OCI-LY7 (cell line): ENCODE measurements around the gene HLA-DMB. TPM values are rescaled to one million over a fixed set of nuclear protein-coding genes. Genes with fewer than 3 reads are reported as not detected.
A peak's percentile ranks its signal among the peaks of the same experiment; 100 is the strongest.

Experiments
- BruUV-seq: library from RNA; stranded (reverse); fragments of 400-500 nt; replicated peaks from 2 replicates; lab custom pipeline; 2021; lab: Mats Ljungman, UMichigan
- CTCF ChIA-PET: fragments of 300-600 bp; sonication (Branson Sonifier 250); formaldehyde crosslinking; loops from one replicate; lab custom pipeline; 2022; ENCODE audit warnings: antibody characterized with exemption; ENCODE audit not compliant: unreplicated experiment; lab: Charles Lee
- POLR2A ChIA-PET: fragments of 300-600 bp; sonication (Branson Sonifier 250); formaldehyde crosslinking; loops from one replicate; lab custom pipeline; 2022; ENCODE audit warnings: antibody characterized with exemption; lab: Charles Lee
- DNase-seq: peaks from one replicate; pipeline ENCODE4 v3.0.0-alpha.2; 2015; ENCODE audit warnings: low spot score
- H2AFZ ChIP-seq: fragments of 200-600 bp; sonication (generic), shearing (Covaris generic); 2 replicates; pipeline ENCODE4 v1.6.1; 2014; ENCODE audit warnings: mild to moderate bottlenecking, antibody characterized with exemption, low read length, moderate library complexity
- H3K27ac ChIP-seq: fragments of 200-600 bp; sonication (generic); 2 replicates; pipeline ENCODE4 v1.5.1; 2014; ENCODE audit warnings: mixed run types, low read depth, mild to moderate bottlenecking, moderate library complexity, low read length, inconsistent platforms; ENCODE audit not compliant: poor library complexity, severe bottlenecking
- H3K36me3 ChIP-seq: fragments of 200-600 bp; sonication (generic); 2 replicates; pipeline ENCODE4 v1.6.1; 2014; ENCODE audit warnings: mild to moderate bottlenecking, antibody characterized with exemption, low read length, moderate library complexity, mixed read lengths; ENCODE audit not compliant: insufficient read depth
- H3K4me1 ChIP-seq: fragments of 200-600 bp; sonication (generic); 2 replicates; pipeline ENCODE4 v1.5.1; 2014; ENCODE audit warnings: mild to moderate bottlenecking, low read length; ENCODE audit not compliant: insufficient read depth, poor library complexity, severe bottlenecking
- H3K4me2 ChIP-seq: fragments of 200-600 bp; sonication (generic); 2 replicates; pipeline ENCODE4 v1.6.1; 2014; ENCODE audit warnings: mild to moderate bottlenecking, low read length
- H3K4me3 ChIP-seq: fragments of 200-600 bp; sonication (generic); 2 replicates; pipeline ENCODE4 v1.5.1; 2014; ENCODE audit warnings: mild to moderate bottlenecking, low read depth, low read length; ENCODE audit not compliant: poor library complexity, severe bottlenecking
- H3K79me2 ChIP-seq: fragments of 200-600 bp; sonication (generic); 2 replicates; pipeline ENCODE4 v1.6.1; 2016; ENCODE audit warnings: low read depth, mild to moderate bottlenecking, low read length, moderate library complexity, mixed read lengths; ENCODE audit not compliant: insufficient read depth
- H3K9me2 ChIP-seq: fragments of 200-600 bp; sonication (generic); 2 replicates; pipeline ENCODE4 v1.6.1; 2016; ENCODE audit warnings: mild to moderate bottlenecking, low read length, mixed read lengths; ENCODE audit not compliant: insufficient read depth
- H3K9me3 ChIP-seq: fragments of 200-600 bp; sonication (generic); 2 replicates; pipeline ENCODE4 v1.6.1; 2014; ENCODE audit warnings: mild to moderate bottlenecking, mixed run types, low read length, mixed read lengths
- H4K20me1 ChIP-seq: fragments of 200-600 bp; sonication (generic); 2 replicates; pipeline ENCODE4 v1.6.1; 2014; ENCODE audit warnings: mild to moderate bottlenecking, antibody characterized with exemption, low read length, moderate library complexity, mixed read lengths; ENCODE audit not compliant: insufficient read depth
- EZH2phosphoT487 ChIP-seq: fragments of 200-600 bp; sonication (generic); IDR thresholded peaks from 2 replicates; pipeline ENCODE4 v1.6.1; 2018; ENCODE audit warnings: low read depth, borderline replicate concordance, mild to moderate bottlenecking, mixed run types, antibody characterized with exemption, low read length, moderate library complexity, mixed read lengths
- intact Hi-C: fragments of 100-400 bp; cut with micrococcal nuclease; formaldehyde crosslinking; loops from one replicate; pipeline ENCODE4 v1.10.0; 2022; ENCODE audit not compliant: unreplicated experiment
- total RNA-seq, 2 experiments: library from RNA; depleted of rRNA in 1 of 2; stranded (reverse); fragments of >200 nt in 1 of 2; shearing (Covaris generic) in 1 of 2; gene quantifications; 2 replicates each; pipeline ENCODE4 v1.2.3, GENCODE V29; 2014 to 2022
- TF ChIP-seq, protein P1 (sequence below): fragments of 200-600 bp; sonication (generic); conservative IDR thresholded peaks from 2 replicates; pipeline ENCODE4 v1.5.1; 2014; ENCODE audit warnings: mild to moderate bottlenecking, antibody characterized with exemption, low read length, moderate library complexity, mixed read lengths

HLA-DMB gene
- total RNA-seq, 2 experiments from 2014 or later = 78.5 to 85.1 TPM

DNA sequence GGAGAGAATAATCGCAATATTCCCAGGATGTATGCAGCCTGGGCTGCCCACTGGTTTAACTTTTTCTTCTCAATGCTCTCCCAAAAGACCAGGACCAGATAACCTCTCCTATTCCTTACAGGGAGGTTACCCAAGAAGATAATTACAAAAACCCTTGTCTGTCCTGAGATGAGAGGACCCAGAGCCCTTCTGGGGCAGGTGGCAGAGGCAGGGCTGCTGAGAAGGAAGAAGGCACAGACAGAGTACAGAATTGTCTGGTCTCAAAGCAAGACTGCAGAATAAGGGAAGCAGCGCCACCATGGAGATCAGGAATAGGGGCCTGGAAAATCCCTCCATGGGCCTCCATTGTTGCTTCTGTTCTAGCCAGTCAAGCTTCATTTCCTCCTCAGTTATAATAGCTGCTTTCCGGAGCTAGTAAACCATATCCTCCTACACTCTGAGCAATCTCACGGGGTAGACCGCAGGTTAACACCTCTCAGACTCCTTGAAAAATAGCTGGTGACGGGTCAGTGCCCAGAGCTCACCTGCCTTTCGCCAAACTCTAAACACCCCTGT is 463 bp upstream of the HLA-DMB start:
- no peaks in the 10 kb centered on the region for H3K9me2 ChIP-seq
- peak overlapping the region; percentile 99 for H3K27ac ChIP-seq
- DNase-seq = peak; percentile 93
- H3K36me3 ChIP-seq = peaks cover 33% of the 10 kb centered on the region
- no peaks in the 10 kb centered on the region for H4K20me1 ChIP-seq
- peak overlapping the region; percentile 48; the same call in 1 of the 2 replicates for H2AFZ ChIP-seq
- H3K79me2 ChIP-seq = peaks cover 58% of the 10 kb centered on the region
- CTCF ChIA-PET = interaction anchor here (0.7 to 1.3 kb wide), 4 partner anchors 30 to 55 kb away, joined by 3 to 6 read pairs (median 3); no protein-coding TSS in a partner anchor
- BruUV-seq = no TSS peak
- POLR2A ChIA-PET = interaction anchor here (0.6 to 6.8 kb wide), 10 partner anchors 7 to 120 kb away, joined by 3 to 91 read pairs (median 6); partner anchors contain the start of genes BRD2 and HLA-DMA
- TF ChIP-seq, protein P1, sequence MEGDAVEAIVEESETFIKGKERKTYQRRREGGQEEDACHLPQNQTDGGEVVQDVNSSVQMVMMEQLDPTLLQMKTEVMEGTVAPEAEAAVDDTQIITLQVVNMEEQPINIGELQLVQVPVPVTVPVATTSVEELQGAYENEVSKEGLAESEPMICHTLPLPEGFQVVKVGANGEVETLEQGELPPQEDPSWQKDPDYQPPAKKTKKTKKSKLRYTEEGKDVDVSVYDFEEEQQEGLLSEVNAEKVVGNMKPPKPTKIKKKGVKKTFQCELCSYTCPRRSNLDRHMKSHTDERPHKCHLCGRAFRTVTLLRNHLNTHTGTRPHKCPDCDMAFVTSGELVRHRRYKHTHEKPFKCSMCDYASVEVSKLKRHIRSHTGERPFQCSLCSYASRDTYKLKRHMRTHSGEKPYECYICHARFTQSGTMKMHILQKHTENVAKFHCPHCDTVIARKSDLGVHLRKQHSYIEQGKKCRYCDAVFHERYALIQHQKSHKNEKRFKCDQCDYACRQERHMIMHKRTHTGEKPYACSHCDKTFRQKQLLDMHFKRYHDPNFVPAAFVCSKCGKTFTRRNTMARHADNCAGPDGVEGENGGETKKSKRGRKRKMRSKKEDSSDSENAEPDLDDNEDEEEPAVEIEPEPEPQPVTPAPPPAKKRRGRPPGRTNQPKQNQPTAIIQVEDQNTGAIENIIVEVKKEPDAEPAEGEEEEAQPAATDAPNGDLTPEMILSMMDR = peak; percentile 37; the same call in 1 of the 2 replicates
- TF ChIP-seq EZH2phosphoT487 = no peak
- H3K9me3 ChIP-seq = peaks cover 4% of the 10 kb centered on the region; the same call in 1 of the 2 replicates
- peak overlapping the region; percentile 91 for H3K4me3 ChIP-seq
- H3K4me2 ChIP-seq = peak overlapping the region; percentile 95
- H3K4me1 ChIP-seq = peaks cover 68% of the 10 kb centered on the region
- intact Hi-C loops = loop anchor here (1.0 kb wide), 1 partner anchor 31 kb away; no protein-coding TSS in a partner anchor

DNA sequence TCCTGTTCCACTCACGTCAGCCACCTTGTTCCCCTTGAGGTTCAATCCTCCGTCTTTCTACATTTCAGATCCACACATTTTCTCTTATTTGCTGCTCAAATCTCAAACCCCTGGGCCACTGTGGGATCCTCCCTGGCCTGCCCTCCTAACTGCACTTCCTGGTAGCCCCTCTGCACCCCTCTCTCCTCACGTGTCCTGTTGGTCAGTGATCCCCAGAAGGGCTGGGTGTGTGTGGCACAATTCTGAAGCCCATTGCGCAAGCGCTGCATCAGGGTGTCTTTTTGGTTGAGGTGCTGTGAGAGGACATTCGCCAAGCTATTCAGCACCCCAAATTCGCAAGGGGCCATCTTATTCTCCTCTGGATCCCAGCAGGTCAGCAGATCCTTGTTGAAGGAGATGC is 2.3 kb downstream of the HLA-DMB start:
- Histone ChIP-seq H3K4me2 (peak overlapping the region; percentile 95), H3K79me2 (peaks cover 54% of the 10 kb centered on the region), H3K9me2 (no peaks in the 10 kb centered on the region), H3K4me3 (peak overlapping the region; percentile 13), H2AFZ (no peak overlapping the region), H4K20me1 (no peaks in the 10 kb centered on the region), H3K9me3 (no peaks in the 10 kb centered on the region), H3K4me1 (peaks cover 66% of the 10 kb centered on the region), H3K27ac (peak overlapping the region; percentile 11), H3K36me3 (peaks cover 57% of the 10 kb centered on the region)
- TF ChIP-seq, protein P1 = no peak
- no peak for TF ChIP-seq EZH2phosphoT487
- intact Hi-C loops = no loop called here
- ChIA-PET CTCF (interaction anchor here (1.7 kb wide), 1 partner anchor 46 kb away, joined by 4 read pairs; no protein-coding TSS in a partner anchor), POLR2A (interaction anchor here (0.6 to 6.8 kb wide), 6 partner anchors 14 to 44 kb away, joined by 3 to 71 read pairs (median 6); partner anchors contain the start of genes BRD2 and HLA-DMA)
- BruUV-seq = no TSS peak
- DNase-seq = no peak

DNA sequence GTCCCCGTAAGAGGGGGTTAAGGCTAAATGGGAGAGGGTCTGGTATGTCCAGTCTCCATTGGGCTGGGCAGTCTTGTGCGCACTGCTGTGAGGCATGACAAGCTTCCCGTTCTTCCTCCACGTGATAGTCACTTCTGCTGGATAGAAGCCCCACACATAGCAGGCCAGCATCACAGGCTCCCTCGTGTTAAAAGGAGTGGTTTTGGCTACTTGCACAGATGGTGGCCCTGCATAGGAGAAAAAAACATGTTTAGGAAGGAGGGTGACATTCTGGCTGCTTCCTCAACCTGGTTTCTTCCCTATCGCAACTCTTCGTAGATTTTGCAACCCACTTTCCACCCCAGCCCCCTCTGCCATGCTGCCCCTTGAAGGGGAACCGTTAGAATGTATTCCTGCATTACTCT is 3.6 kb downstream of the HLA-DMB start:
- Histone ChIP-seq H3K4me1 (peaks cover 56% of the 10 kb centered on the region), H3K9me2 (no peaks in the 10 kb centered on the region), H3K4me2 (no peak overlapping the region), H3K79me2 (peaks cover 41% of the 10 kb centered on the region), H3K27ac (no peak overlapping the region), H4K20me1 (no peaks in the 10 kb centered on the region), H2AFZ (no peak overlapping the region), H3K4me3 (no peak overlapping the region), H3K9me3 (no peaks in the 10 kb centered on the region), H3K36me3 (peaks cover 57% of the 10 kb centered on the region)
- CTCF ChIA-PET = interaction anchor here (1.7 kb wide), 1 partner anchor 47 kb away, joined by 4 read pairs; no protein-coding TSS in a partner anchor
- no TSS peak for BruUV-seq
- POLR2A ChIA-PET = interaction anchor here (0.7 to 1.0 kb wide), 2 partner anchors 16 to 666 kb away, joined by 3 to 4 read pairs; no protein-coding TSS in a partner anchor
- TF ChIP-seq, protein P1 = no peak
- no peak for TF ChIP-seq EZH2phosphoT487
- intact Hi-C loops = no loop called here
- DNase-seq = no peak
